HG02571 (cell line): ENCODE results near the gene PARVG.
"Not testable (repeated sequence)": the region's sequence is repeated elsewhere in the genome, so short reads cannot be mapped to it uniquely, and the experiment has no call there.

Experiments used
- ATAC-seq: cut with Tn5 transposase; IDR thresholded peaks from one replicate; pipeline ENCODE4 v1.9.1; 2021; ENCODE audit warnings: mild to moderate bottlenecking, moderate library complexity; ENCODE audit not compliant: unreplicated experiment

The PARVG gene

GRCh38 chr22:44237290-44237689 is 56.6 kb downstream of the PARVG start:
- ATAC-seq, result no peak

GRCh38 chr22:44241121-44241520 is 60.4 kb downstream of the PARVG start:
- not testable (repeated sequence) for ATAC-seq

GRCh38 chr22:44242946-44243724 is 62.4 kb downstream of the PARVG start:
- no peak for ATAC-seq

- ATAC-seq, result no peak
These were observed 63.0 kb downstream of the PARVG start for GRCh38 chr22:44243761-44244160.

- ATAC-seq, result no peak
These were observed 63.6 kb downstream of the PARVG start for GRCh38 chr22:44244265-44244822.

GRCh38 chr22:44245438-44245837 is 64.7 kb downstream of the PARVG start:
- ATAC-seq, result no peak

GRCh38 chr22:44245867-44246266 is 65.1 kb downstream of the PARVG start:
- ATAC-seq, result no peak

GRCh38 chr22:44246615-44247326 is 66.0 kb downstream of the PARVG start:
- ATAC-seq, result no peak

- no peak for ATAC-seq
These were observed 66.6 kb downstream of the PARVG start for GRCh38 chr22:44247346-44247745.

- no peak for ATAC-seq
These were observed 67.5 kb downstream of the PARVG start for GRCh38 chr22:44247923-44248892.

GRCh38 chr22:44248926-44249325 is 68.2 kb downstream of the PARVG start:
- no peak for ATAC-seq

- ATAC-seq, result no peak
These were observed 68.8 kb downstream of the PARVG start for GRCh38 chr22:44249376-44250147.

- ATAC-seq, result no peak
These were observed 74.1 kb downstream of the PARVG start for GRCh38 chr22:44254811-44255210.

GRCh38 chr22:44256085-44256484 is 75.4 kb downstream of the PARVG start:
- no peak for ATAC-seq

GRCh38 chr22:44256556-44257485 is 76.1 kb downstream of the PARVG start:
- no peak for ATAC-seq
